IPS-NIHi7 (cell line): Measurements from ENCODE around the gene LRRC10.
"Not testable (repeated sequence)": the region's sequence is repeated elsewhere in the genome, so short reads cannot be mapped to it uniquely, and the experiment has no call there.

Source experiments
- DNase-seq: peaks from one replicate; pipeline ENCODE4 v3.0.0; 2012; ENCODE audit warnings: mixed read lengths; ENCODE audit errors: extremely low spot score

The LRRC10 gene

GRCh38 chr12:69619050-69619449, 8.3 kb upstream of the LRRC10 start:
- no peak for DNase-seq

- no peak for DNase-seq
These were observed 5.3 kb upstream of the LRRC10 start for GRCh38 chr12:69616025-69616424.

DNA sequence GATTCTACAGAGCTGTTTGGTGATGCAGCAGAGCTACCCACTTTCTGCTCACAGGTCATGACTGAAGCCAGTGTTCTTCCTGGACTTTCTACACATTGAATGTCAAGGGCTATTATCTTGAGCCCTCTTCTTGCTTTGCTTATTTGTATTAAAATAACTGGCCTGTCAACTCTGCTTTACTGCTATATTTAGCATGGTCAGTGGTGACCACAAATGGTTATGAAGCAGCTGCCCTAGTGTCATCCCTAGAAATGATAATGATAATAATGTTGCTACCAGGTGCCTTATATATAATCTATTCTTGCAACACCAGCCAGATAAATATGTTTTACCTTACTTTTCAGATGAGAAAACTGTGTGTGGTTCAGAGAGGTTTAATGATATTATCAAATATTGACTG, 2.6 kb upstream of the LRRC10 start:
- DNase-seq, result no peak

DNA sequence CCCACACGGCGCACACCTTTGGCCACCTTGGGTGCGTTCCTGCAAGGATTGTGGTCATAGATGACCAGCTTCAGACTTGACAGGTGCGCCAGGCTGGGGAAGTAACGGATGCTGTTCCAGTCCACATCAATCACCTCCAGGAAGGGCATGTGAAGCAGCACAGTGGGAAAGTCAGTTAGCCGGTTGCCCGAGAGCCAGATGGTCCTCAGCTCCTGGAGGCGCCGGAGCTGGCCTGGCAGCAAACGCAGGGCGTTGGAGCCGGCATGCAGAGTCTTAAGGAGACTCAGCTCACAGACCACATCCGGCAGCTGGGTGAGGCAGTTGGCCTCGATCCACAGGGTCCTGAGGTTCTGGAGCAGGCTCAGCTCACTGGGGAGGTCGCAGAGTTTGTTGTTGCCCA, 581 bp downstream of the LRRC10 start:
- no peak for DNase-seq

DNA sequence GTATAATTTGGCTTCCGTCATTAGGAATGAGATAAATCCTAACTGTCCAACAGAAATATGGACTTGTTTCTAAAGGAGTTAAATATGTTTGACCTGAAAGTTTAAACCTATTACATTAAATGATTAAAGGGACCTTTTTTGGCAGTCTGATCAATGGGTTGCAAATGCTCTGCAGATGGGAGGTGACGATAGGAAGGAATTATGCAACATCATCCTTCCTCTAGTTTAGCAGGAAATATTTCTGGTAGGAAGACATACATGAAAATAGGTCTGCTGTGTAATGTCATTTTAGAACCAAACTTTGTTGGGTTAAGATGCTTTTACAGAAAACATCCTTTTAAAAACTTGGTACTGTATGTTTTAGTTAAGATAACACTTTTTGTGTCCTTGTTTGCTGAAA, 2.6 kb downstream of the LRRC10 start:
- DNase-seq, result no peak

GRCh38 chr12:69604275-69604674, 6.4 kb downstream of the LRRC10 start:
- not testable (repeated sequence) for DNase-seq

DNA sequence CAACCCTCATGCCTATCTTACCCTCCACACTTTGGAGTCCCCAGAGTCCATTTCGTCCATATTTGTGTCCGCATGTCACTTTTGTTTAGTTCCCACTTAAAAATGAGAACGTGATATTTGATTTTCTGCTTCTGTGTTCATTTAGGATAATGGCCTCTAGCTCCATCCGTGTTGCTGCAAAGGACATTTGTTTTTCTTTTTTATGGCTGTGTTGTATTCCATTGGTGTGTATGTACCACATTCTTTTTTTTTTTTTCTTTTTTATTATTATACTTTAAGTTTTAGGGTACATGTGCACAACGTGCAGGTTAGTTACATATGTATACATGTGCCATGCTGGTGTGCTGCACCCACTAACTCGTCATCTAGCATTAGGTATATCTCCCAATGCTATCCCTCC, 7.2 kb downstream of the LRRC10 start:
- not testable (repeated sequence) for DNase-seq

- no peak for DNase-seq
These were observed 7.8 kb downstream of the LRRC10 start for GRCh38 chr12:69602954-69603353.

- DNase-seq, result no peak
These were observed 8.6 kb downstream of the LRRC10 start for GRCh38 chr12:69601962-69602685.

- no peak for DNase-seq
These were observed 9.9 kb downstream of the LRRC10 start for GRCh38 chr12:69600804-69601203.

- DNase-seq, result no peak
These were observed 12.4 kb downstream of the LRRC10 start for GRCh38 chr12:69598174-69598753.

- DNase-seq, result no peak
These were observed 15.0 kb downstream of the LRRC10 start for GRCh38 chr12:69595689-69596088.

GRCh38 chr12:69589082-69589481, 21.6 kb downstream of the LRRC10 start:
- no peak for DNase-seq

GRCh38 chr12:69588527-69588926, 22.2 kb downstream of the LRRC10 start:
- DNase-seq, result no peak

DNA sequence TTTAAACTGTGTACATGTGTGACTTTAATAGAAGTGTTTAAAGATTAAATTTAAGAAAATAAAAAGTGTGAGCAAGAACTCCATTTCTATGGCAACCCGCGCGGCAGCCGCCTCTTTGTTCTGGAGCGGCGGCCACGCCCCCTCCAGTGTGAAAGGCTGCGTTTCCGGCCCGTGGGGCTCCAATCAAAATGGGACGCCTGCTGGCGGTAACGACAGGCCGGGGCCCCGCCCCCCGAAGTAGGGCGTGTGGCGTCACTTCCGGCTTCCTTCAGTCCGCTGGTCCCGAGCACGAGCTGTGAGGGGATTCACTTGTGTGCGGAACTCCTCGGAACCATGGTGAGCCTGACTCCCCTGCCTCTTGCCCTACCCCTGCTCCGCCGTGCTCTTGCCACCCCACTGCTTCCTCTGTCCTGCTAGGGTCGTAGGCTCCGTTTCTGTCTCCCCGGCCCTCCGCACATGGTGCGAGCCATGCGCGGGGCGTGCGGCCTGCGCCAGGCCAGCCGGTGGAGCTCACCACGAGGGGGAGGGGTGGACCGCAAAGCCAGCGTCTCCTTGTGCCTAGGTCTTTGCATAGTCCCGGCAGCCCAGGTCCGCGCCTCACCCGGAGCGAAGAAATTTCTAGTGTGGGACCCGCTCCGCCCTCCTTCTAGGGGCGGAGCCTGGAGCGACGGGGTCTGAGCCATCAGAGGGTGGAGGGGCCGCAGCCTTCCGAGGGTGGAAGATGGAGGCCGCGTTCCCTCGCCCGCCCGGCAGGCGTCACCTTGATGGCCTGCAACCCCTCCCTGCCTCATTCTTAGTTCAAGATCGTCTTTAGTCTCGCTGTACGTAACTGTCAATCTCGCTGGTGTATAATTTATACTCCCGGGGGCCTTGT, 25.3 kb downstream of the LRRC10 start, which contains the start of gene CCT2:
CCT2 (plus strand) TSS at position 271 of the 874 bp plus-strand sequence; CDS start at position 334, 63 bp downstream.
- peak; percentile 97 for DNase-seq

DNA sequence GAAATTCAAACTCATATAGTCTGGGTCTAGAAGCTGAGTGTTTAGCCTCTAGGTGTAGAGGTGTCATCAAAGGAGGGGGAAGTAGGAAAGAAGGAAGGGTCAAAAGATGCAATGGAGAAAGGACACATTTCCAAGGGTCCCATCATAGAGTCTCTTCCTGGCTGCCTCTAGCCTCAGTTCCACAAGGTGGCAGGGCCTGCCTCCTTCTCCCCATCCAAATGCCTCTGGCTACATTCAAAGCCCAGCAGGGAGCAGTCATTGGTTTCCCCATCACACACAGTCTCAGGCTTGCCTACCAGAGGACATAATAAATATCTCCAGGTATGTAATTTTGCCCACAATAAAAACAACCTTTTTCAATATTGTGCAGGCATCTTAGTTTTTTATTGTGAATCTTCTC, 27.5 kb downstream of the LRRC10 start:
- peak; percentile 68 for DNase-seq

DNA sequence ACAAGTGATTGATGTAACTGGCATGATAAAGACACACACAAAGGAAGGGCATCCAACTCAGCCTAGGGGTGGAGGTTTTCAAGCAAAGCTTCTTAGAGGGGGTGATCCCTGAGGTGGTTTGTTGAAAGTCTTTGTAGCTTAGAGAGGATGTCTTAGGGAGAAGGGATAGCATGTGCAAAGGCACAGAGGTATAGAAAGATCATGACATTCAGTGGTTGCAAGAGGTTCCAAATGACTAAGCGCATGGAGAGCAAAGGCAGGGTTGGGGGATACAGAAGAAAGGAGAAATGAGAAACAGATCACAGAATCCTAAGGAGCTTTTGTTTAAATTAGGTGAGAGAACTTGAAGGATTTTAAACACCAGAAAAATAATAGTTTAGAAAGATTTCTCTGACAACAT, 30.6 kb downstream of the LRRC10 start:
- no peak for DNase-seq

- no peak for DNase-seq
These were observed 31.7 kb downstream of the LRRC10 start for GRCh38 chr12:69579029-69579428.

DNA sequence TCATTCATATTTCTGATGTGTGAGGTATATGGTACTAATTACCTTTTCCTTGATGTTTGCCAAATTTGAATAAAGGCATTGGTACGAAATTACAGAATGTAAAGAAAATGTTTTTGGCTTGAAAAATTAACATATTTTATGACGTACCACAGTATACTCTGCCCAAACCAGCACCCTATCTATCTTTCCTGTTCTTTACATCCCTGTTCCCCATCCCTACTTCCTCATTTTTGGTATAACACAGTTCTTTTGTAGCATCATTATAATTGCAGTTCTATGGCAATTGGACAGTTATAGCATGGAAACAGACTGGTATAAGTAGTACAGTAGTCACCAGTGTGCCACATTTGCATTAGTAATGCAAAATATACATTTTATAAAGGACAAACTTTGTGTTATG, 32.4 kb downstream of the LRRC10 start:
- no peak for DNase-seq

DNA sequence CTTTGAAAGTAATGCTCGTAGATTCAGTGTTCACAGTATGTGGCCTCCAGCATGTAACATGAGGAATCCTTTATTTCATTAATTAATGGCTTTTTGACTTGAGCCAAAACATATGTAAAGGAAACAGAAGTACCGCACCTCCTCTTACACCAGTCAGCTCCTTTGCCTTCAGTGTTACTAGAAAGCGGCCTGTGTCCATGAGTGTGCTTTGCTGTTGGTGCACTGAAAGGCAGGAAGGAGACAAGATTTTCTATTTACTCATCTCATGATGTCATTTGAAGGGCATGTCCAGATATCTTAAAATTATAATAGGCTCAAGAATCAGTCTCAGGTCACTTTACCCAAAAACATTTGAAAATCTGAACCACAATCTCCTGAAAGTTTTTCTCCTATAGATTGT, 35.4 kb downstream of the LRRC10 start:
- DNase-seq, result no peak

GRCh38 chr12:69570545-69571399, 39.9 kb downstream of the LRRC10 start:
- peak; percentile 65 for DNase-seq
